Hematopoietic multipotent progenitor cell (in vitro differentiated cells): ENCODE data around the gene ZYG11A. TPM values are rescaled to one million over a fixed set of nuclear protein-coding genes. Genes with fewer than 3 reads are reported as not detected.
"Not testable (repeated sequence)": the region's sequence is repeated elsewhere in the genome, so short reads cannot be mapped to it uniquely, and the experiment has no call there.

Source experiments
- DNase-seq, 3 donors: peaks; one replicate each; pipeline ENCODE4 v3.0.0-alpha.2; 2011 to 2015; ENCODE audit warnings: low read depth in 2 of 3, low spot score in 2 of 3
- total RNA-seq: library from RNA; depleted of rRNA; stranded (reverse); fragments of >200 nt; gene quantifications from one replicate; pipeline ENCODE4 v1.2.3, GENCODE V29; 2012

ZYG11A gene
- not detected for total RNA-seq

- DNase-seq = peak; percentile 30 to 84 (median 78)
These were observed at the start of gene ZYG11A for GRCh38 chr1:52842643-52843310. Gene ZYG11A, plus strand, starts transcription at chr1:52842760. Its CDS starts 124 bp downstream, at chr1:52842884.

- DNase-seq = not testable (repeated sequence)
These were observed 48.8 kb upstream of the ZYG11A start for GRCh38 chr1:52793717-52794116.

- no peak for DNase-seq
These were observed 47.1 kb upstream of the ZYG11A start for GRCh38 chr1:52795464-52795863.

- DNase-seq = no peak
These were observed 44.2 kb upstream of the ZYG11A start for GRCh38 chr1:52798331-52798730.

DNA sequence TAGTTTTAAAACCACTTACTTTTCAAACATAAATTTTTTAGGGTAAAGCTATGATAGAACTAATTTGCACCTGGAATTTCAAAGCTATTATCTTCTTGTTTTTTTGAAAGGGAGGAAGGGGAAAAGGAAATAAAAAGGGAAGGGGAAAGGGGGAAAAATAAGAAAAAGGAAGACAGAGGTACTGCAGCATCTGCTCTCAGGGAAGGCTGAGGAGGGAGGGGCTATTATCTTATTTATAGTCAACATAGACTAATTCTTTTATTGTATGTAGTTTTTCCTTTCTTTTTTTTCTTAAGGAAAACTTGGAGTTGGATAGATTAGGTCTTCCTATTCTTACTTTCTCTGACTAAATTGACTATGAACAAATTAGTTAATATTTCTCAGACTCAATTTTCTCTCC is 41.5 kb upstream of the ZYG11A start:
- no peak for DNase-seq

DNA sequence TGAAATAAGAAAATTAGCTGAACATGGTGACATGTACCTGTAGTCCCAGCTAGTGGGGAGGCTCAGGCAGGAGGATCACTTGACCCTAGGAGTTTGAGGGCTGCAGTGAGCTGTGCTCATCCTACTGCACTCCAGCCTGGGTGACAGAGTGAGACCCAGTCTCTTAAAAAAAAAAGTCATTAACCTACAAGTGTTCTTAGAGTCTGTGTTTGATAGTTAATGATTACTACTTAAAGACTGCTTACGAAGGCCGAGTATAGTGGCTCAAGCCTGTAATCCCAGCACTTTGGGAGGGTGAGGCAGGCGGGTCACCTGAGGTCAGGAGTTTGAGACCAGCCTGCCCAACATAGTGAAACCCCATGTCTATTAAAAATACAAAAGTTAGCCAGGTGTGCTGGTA is 38.5 kb upstream of the ZYG11A start:
- DNase-seq = not testable (repeated sequence)

- DNase-seq = no peak
These were observed 28.1 kb upstream of the ZYG11A start for GRCh38 chr1:52814465-52814864.

DNA sequence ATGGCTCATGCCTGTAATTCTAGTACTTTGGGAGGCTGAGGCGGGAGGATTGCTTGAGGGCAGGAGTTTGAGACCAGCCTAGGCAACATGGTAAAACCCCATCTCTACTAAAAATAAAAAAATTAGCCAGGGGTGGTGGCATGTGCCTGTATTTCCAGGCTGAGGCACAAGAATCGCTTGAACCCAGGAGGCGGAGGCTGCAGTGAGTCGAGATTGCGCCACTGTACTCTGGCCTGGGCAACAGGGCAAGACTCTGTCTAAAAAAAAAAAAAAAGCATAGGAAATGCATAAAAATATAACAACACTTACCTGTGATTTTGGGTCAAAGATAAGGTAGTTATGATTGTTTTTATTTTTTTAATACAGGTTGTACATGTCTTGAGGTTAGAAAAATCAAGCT is 21.7 kb upstream of the ZYG11A start:
- DNase-seq = not testable (repeated sequence)

- DNase-seq = peak in 2 of 3 donors; percentile 8 to 43
These were observed 16.7 kb upstream of the ZYG11A start for GRCh38 chr1:52825868-52826267.

DNA sequence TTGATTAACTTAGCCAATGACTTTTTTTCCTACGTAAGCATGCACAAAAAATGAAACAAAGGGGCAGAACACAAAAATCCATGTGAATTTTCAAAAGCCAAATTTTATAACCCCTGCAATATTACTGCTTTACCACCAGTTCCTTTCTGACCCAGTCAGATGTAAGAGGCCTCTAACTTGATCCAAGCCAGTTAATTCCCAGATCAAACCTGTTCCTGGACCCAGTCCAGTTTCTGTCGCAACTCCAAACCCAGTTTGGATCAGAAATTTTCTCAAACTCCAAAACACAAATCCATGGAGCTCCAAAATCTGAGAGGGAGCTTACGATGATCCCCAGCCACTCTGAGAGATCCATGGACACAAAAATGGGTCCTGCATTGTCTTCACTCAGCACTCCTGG is 7.8 kb upstream of the ZYG11A start:
- no peak for DNase-seq

- DNase-seq = no peak
These were observed 6.5 kb upstream of the ZYG11A start for GRCh38 chr1:52836035-52836434.

DNA sequence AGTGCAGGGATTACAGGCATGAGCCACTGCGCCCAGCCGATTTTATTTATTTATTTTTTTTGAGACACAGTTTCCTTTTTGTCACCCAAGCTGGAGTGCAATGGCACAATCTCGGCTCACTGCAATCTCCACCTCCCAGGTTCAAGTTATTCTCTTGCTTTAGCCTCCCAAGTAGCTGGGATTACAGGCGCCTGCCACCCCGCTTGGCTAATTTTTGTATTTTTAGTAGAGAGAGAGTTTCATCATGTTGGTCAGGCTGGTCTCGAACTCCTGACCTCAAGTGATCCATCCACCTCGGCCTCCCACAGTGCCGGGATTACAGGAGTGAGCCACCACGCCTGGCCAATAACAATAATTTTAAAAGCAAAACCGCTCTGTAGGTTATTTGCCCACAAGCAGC is 3.4 kb upstream of the ZYG11A start:
- not testable (repeated sequence) for DNase-seq

GRCh38 chr1:52845119-52845518 is 2.6 kb downstream of the ZYG11A start:
- not testable (repeated sequence) for DNase-seq

DNA sequence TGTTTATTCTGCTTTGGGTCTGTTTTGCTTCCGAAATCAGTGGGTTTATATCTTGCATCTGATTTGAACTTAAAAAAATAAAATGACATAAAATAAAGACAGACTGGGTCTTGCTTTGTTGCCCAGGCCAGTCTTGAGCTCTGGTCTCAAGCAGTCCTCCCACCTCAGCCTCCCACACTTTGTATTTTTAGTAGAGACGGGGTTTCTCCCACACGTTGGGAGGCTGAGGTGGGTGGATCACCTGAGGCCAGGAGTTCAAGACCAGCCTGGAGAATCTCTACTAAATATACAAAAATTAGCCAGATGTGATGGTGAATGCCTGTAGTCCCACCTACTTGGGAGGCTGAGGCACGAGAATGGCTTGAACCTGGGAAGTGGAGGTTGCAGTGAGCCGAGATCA is 5.9 kb downstream of the ZYG11A start:
- DNase-seq = no peak

DNA sequence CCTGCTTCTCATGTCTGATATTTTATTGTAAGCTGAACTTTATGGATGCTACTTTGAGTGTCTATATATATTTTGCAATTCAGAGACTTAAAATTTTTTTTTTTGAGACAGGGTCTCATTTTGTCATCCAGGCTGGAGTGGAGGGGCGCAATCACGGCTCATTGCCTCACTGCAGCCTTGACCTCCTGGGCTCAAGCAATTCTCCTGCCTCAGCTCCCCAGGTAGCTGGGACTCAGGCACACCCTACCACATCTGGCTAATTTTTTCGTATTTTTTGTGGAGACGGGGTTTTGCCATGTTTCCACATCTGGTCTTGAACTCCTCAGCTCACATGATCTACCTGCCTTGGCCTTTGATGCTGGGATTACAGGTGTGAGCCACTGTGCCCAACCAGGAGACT is 8.4 kb downstream of the ZYG11A start:
- no peak for DNase-seq

- no peak for DNase-seq
These were observed 10.3 kb downstream of the ZYG11A start for GRCh38 chr1:52852854-52853253.

GRCh38 chr1:52855584-52855983 is 13.0 kb downstream of the ZYG11A start:
- no peak for DNase-seq

GRCh38 chr1:52856026-52856425 is 13.5 kb downstream of the ZYG11A start:
- no peak for DNase-seq

DNA sequence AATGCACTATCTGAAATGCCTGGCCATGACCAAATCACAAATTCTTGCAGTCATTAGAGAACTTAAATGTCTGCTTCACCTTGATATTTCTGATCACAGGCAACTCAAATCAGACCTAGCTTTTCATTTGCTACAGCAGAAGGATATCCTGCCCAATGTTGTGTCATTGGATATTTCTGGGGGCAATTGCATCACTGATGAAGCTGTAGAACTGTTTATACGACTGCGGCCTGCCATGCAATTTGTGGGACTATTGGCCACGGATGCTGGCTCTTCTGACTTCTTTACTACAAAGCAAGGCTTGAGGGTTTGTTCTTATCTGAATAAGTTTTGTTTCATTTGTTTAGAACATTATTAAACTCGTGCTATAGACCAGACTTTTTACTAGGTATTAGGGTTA is 14.9 kb downstream of the ZYG11A start:
- no peak for DNase-seq

- DNase-seq = no peak
These were observed 20.3 kb downstream of the ZYG11A start for GRCh38 chr1:52862666-52863458.

DNA sequence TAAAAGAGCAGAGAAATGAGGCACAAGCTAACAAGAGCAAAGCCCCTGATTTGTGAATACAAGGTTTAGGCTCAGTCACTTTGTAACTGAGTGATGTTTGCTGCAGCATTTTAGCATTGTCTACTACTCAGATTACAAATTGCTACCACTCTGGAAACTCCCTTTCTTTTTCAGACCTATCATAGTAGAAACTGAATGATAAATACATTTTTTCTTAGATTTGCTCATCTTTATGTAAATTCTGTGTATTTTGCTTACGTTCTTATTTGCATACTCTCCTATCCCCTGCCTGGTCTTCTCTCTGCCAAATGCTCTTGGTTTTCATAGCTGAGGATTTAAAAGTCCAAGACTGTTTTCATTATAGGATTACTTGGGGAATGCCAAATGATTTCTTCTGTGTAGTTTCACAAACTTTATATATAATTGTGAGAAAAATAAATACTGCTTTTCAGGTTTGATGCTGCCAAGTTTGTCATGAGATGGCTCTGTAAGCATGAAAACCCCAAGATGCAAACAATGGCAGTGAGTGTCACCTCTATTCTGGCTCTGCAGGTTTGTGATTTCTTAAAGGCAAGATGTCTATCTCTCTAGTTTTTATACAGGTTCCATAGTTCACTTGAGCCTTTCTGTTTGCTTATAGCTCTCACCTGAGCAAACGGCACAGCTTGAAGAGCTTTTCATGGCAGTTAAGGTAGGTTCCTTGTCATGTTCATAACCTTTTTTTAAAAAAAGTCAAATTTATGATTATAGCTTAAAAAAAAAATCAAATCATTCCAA is 24.7 kb downstream of the ZYG11A start:
- DNase-seq = no peak
